Right lobe of liver (tissue), 4 donors: ENCODE measurements around the gene LDB2.

Experiments
- POLR2A ChIP-seq: fragments of 450-650 bp; IDR thresholded peaks from one replicate; pipeline ENCODE4 v1.6.1; 2017; ENCODE audit warnings: antibody characterized with exemption, mild to moderate bottlenecking
- TF ChIP-seq, protein P1 (sequence below), 4 donors: fragments of 200-600 bp in 3 of 4; fragments of 450-650 bp in 1 of 4; IDR thresholded peaks; one replicate each; pipeline versions ENCODE4 v1.5.1 to v1.8.0; 2016 to 2022; ENCODE audit warnings: antibody characterized with exemption in 4 of 4, mild to moderate bottlenecking in 2 of 4
- donor health status: DM: no; HTN: no; CAD: no.
- donor health status: DM: no; HTN: no; CAD: no.
- donor health status: DM: no; HTN: yes; CAD: no.

GRCh38 chr4:16544251-16544721, 354.2 kb downstream of the LDB2 start:
- TF ChIP-seq, protein P1, sequence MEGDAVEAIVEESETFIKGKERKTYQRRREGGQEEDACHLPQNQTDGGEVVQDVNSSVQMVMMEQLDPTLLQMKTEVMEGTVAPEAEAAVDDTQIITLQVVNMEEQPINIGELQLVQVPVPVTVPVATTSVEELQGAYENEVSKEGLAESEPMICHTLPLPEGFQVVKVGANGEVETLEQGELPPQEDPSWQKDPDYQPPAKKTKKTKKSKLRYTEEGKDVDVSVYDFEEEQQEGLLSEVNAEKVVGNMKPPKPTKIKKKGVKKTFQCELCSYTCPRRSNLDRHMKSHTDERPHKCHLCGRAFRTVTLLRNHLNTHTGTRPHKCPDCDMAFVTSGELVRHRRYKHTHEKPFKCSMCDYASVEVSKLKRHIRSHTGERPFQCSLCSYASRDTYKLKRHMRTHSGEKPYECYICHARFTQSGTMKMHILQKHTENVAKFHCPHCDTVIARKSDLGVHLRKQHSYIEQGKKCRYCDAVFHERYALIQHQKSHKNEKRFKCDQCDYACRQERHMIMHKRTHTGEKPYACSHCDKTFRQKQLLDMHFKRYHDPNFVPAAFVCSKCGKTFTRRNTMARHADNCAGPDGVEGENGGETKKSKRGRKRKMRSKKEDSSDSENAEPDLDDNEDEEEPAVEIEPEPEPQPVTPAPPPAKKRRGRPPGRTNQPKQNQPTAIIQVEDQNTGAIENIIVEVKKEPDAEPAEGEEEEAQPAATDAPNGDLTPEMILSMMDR (IDR thresholded peaks at IDR 0.05) = no peak
- TF ChIP-seq POLR2A = no peak
